BE2C (cell line): Measurements from ENCODE around the gene ARHGEF37.

ENCODE experiments used
- DNase-seq: peaks from one replicate; pipeline ENCODE4 v3.0.0-alpha.2; 2020
- H3K27me3 ChIP-seq: fragments of 250-450 bp; sonication (Bioruptor Pico); 2 replicates; pipeline ENCODE4 v1.5.1; 2020; ENCODE audit warnings: mild to moderate bottlenecking
- H3K36me3 ChIP-seq: fragments of 250-450 bp; sonication (Bioruptor Pico); 2 replicates; pipeline ENCODE4 v1.5.1; 2020; ENCODE audit warnings: mild to moderate bottlenecking
- H3K4me1 ChIP-seq: fragments of 250-450 bp; sonication (Bioruptor Pico); 2 replicates; pipeline ENCODE4 v1.5.1; 2020
- H3K4me3 ChIP-seq: 2 replicates; pipeline ENCODE4 v1.5.1; 2011; ENCODE audit warnings: low read depth, low read length
- H3K9me3 ChIP-seq: fragments of 250-450 bp; sonication (Bioruptor Pico); 2 replicates; pipeline ENCODE4 v1.5.1; 2020
- TF ChIP-seq, protein P1 (sequence below): IDR thresholded peaks from 2 replicates; pipeline ENCODE4 v1.5.1; 2012; ENCODE audit warnings: mild to moderate bottlenecking, low read depth, low read length

ARHGEF37 gene

DNA sequence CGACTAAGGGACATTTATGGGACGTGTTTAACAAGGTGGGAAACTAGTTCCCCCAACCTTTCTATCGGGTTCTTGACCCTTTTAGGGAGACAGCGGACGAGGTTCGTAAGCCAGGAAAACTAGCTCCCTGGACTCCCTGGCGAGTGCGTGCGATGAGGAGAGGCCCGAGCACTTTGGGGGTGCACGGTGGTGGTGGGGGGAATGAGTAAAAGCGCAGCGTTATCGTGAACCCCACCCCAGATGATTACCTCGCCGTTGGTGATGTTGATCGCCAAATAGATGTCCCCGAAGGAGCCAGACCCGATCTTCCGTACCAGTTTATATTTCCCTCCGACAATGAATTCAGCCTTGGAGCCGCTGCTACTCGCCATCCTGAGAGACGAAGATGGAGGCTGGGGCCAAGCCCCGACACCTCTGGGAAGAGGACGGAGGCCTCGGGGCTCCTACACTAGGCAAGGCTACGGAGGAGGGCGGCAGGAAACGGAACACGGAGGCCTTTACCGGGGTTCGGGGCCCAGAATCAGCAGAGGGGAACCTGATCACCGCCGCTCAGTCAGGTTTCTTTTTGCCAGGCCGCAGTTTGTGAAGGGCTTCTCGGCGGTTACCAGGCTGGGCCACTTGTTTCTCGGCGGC, 30.6 kb upstream of the ARHGEF37 start:
- Histone ChIP-seq H3K4me1 (no peaks in the 10 kb centered on the region), H3K9me3 (no peaks in the 10 kb centered on the region), H3K27me3 (no peaks in the 10 kb centered on the region), H3K4me3 (peak overlapping the region; percentile 96), H3K36me3 (peaks cover 47% of the 10 kb centered on the region)
- TF ChIP-seq, protein P1, sequence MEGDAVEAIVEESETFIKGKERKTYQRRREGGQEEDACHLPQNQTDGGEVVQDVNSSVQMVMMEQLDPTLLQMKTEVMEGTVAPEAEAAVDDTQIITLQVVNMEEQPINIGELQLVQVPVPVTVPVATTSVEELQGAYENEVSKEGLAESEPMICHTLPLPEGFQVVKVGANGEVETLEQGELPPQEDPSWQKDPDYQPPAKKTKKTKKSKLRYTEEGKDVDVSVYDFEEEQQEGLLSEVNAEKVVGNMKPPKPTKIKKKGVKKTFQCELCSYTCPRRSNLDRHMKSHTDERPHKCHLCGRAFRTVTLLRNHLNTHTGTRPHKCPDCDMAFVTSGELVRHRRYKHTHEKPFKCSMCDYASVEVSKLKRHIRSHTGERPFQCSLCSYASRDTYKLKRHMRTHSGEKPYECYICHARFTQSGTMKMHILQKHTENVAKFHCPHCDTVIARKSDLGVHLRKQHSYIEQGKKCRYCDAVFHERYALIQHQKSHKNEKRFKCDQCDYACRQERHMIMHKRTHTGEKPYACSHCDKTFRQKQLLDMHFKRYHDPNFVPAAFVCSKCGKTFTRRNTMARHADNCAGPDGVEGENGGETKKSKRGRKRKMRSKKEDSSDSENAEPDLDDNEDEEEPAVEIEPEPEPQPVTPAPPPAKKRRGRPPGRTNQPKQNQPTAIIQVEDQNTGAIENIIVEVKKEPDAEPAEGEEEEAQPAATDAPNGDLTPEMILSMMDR: no peak
- peak; percentile 21 for DNase-seq

DNA sequence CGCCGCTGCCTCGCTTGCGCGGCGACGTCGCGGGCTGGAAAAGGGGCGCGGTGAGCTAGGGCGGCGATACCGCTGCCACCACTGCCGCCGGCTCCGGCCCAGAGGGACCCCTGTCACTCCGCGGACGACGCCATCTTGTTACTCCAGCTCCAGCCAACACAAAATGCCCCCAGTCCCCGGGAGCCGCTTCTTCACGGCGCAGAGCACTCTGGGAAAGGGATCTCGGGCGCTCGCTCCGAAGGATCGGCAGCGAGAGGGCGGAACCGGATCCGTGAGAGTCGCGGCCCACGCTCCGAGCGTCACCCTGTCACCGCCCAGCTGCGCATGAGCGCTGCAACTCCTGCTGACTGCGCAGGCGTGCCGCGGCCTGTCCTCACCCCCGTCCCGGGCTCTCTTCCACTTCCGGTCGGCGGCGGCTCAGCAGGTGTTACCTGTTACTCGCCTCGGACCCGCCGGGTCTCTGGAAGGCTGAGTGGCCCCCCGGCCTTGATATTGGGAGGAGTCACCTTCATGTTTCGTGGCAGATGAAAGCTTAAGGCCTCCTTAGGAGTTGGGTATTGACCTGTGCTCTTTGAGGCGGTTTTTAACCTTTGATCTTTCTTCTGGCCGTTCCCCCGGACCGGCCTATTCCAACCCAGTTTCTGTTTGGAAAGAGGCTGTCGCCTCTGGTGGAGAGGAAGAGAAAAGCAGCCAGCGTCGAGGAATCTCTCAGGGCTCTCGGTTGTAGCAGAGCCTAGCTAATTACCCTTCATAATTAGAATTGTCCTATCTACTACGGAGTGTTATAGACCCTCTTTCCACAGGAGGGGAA, 29.9 kb upstream of the ARHGEF37 start, which contains the start of gene CSNK1A1:
TSS of gene CSNK1A1 (minus strand) at position 213 of the 811 bp plus-strand sequence. CDS start 475 bp downstream, outside the sequence.
- Histone ChIP-seq H3K36me3 (peaks cover 40% of the 10 kb centered on the region), H3K9me3 (no peaks in the 10 kb centered on the region), H3K27me3 (no peaks in the 10 kb centered on the region), H3K4me1 (no peaks in the 10 kb centered on the region), H3K4me3 (peak within 1 kb of the TSS; percentile 96)
- peak; percentile 99 for DNase-seq
- TF ChIP-seq, protein P1: peak; percentile 86

DNA sequence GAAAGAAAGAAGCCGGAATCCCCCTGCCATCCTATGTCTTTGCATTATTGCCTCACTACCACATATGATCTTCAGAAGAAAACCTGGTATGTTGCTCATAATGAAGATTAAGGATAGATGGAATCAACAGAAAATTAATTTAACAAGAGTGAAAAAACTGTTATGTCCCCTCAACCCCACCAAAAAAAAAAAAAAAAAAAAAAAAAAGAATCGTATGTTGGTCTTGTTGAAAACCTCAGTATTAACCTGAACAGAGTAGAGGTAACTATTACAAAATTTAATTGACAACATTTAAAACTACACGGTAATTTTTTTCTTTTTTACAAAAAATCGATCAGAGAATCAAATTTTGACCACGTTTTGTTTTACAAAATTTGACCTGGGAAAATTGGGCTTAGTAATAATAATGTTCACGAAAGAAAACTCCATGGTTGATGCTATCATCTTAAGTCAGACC, 29.2 kb upstream of the ARHGEF37 start:
- TF ChIP-seq, protein P1: no peak
- Histone ChIP-seq H3K9me3 (no peaks in the 10 kb centered on the region), H3K27me3 (no peaks in the 10 kb centered on the region), H3K4me3 (peak overlapping the region; percentile 96), H3K36me3 (peaks cover 36% of the 10 kb centered on the region), H3K4me1 (no peaks in the 10 kb centered on the region)
- DNase-seq: no peak

DNA sequence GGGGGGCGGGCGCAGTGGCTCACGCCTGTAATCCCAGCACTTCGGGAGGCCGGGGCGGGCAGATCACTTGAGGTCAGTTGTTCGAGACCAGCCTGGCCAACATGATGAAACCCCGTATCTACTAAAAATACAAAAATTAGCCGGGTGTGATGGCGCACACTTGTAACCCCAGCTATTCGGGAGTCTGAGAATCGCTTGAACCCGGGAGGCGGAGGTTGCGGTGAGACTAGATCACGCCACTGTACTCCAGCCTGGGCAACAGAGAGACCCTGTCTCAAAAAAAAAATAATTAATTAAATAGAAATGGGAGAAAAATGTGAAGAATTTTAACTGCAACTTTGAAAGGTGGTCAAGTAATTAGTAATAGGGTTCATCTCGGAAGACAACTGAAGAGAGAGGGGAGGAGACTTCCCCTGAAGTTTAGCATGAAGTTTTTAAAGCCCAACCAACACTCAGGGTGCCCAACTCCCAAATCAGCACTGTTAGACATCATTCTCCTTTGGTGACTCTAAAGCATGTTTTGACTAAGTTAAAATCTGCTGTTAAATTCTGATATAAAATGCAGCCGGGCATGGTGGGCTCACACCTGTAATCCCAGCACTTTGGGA, 28.6 kb upstream of the ARHGEF37 start:
- no peaks in the 10 kb centered on the region for H3K27me3 ChIP-seq
- TF ChIP-seq, protein P1: no peak
- peaks cover 31% of the 10 kb centered on the region for H3K36me3 ChIP-seq
- H3K4me1 ChIP-seq: no peaks in the 10 kb centered on the region
- no peak for DNase-seq
- no peak overlapping the region for H3K4me3 ChIP-seq
- no peaks in the 10 kb centered on the region for H3K9me3 ChIP-seq

DNA sequence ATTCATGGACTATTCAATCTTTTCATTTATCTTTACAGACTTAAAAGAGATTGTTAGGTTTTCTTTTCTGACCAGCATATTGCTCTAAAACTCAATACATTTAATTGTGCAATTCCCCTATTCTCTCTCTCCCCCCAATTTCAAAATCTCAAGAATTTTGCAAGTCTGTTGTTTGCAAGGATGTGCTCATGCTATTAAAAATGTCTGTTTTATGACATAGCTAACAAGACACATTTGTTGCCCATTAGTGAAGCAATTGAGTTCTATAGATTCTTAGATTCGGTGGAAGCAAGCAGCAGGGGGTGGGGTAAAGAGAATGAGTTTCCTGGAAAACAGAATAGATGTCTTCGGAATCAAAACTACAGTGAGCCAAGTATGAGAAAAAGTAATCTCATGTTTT, 21.6 kb upstream of the ARHGEF37 start:
- Histone ChIP-seq H3K4me3 (no peak overlapping the region), H3K36me3 (no peaks in the 10 kb centered on the region), H3K4me1 (peaks cover 6% of the 10 kb centered on the region; the same call in 1 of the 2 replicates), H3K9me3 (no peaks in the 10 kb centered on the region), H3K27me3 (no peaks in the 10 kb centered on the region)
- no peak for DNase-seq
- TF ChIP-seq, protein P1: no peak
